Loucy (cell line): Measurements from ENCODE around the gene UGT8.

ENCODE experiments used
- H2AFZ ChIP-seq: fragments of 200-600 bp; sonication (generic); 2 replicates; pipeline ENCODE4 v1.6.0; 2016; ENCODE audit warnings: antibody characterized with exemption, mild to moderate bottlenecking, low read length, moderate library complexity
- H3F3A ChIP-seq: fragments of 200-600 bp; 2 replicates; pipeline ENCODE4 v1.6.0; 2016; ENCODE audit warnings: antibody characterized with exemption, low read depth, mild to moderate bottlenecking
- H3K27me3 ChIP-seq: fragments of 200-600 bp; sonication (generic); 2 replicates; pipeline ENCODE4 v1.6.1; 2014; ENCODE audit warnings: low read length, mild to moderate bottlenecking; ENCODE audit not compliant: insufficient read depth, poor library complexity, severe bottlenecking
- H3K36me3 ChIP-seq: fragments of 200-600 bp; sonication (generic); 2 replicates; pipeline ENCODE4 v1.6.1; 2016; ENCODE audit warnings: low read length; ENCODE audit not compliant: insufficient read depth
- H3K4me1 ChIP-seq: fragments of 200-600 bp; sonication (generic); 2 replicates; pipeline ENCODE4 v1.5.1; 2014; ENCODE audit warnings: low read length, mild to moderate bottlenecking; ENCODE audit not compliant: insufficient read depth, poor library complexity, severe bottlenecking
- H3K4me2 ChIP-seq: fragments of 200-600 bp; sonication (generic); 2 replicates; pipeline ENCODE4 v1.6.0; 2014; ENCODE audit warnings: antibody characterized with exemption, low read length, low read depth, mild to moderate bottlenecking; ENCODE audit not compliant: poor library complexity, severe bottlenecking
- H3K4me3 ChIP-seq: fragments of 200-600 bp; sonication (generic); 2 replicates; pipeline ENCODE4 v1.5.1; 2014; ENCODE audit warnings: low read length, mild to moderate bottlenecking, mixed read lengths; ENCODE audit not compliant: poor library complexity, severe bottlenecking
- H3K79me2 ChIP-seq: fragments of 200-600 bp; sonication (generic); 2 replicates; pipeline ENCODE4 v1.6.1; 2014; ENCODE audit warnings: low read length; ENCODE audit not compliant: insufficient read depth
- H3K9ac ChIP-seq: fragments of 200-600 bp; sonication (generic); 2 replicates; pipeline ENCODE4 v1.6.0; 2014; ENCODE audit warnings: mild to moderate bottlenecking, low read depth, low read length, moderate library complexity; ENCODE audit not compliant: poor library complexity, severe bottlenecking
- H3K9me2 ChIP-seq: fragments of 200-600 bp; sonication (generic); replicated peaks from 2 replicates; pipeline ENCODE4 v1.6.1; 2016; ENCODE audit warnings: low read depth, low read length, mixed read lengths
- H3K9me3 ChIP-seq: fragments of 200-600 bp; sonication (generic); 2 replicates; pipeline ENCODE4 v1.6.1; 2014; ENCODE audit warnings: mild to moderate bottlenecking, antibody characterized with exemption, low read length, low read depth; ENCODE audit not compliant: insufficient read depth
- H4K20me1 ChIP-seq: fragments of 200-600 bp; sonication (generic); 2 replicates; pipeline ENCODE4 v1.6.0; 2014; ENCODE audit warnings: antibody characterized with exemption, low read length, mild to moderate bottlenecking; ENCODE audit not compliant: insufficient read depth, poor library complexity, severe bottlenecking
- CTCF ChIP-seq: fragments of 200-600 bp; sonication (generic); conservative IDR thresholded peaks from 2 replicates; pipeline ENCODE4 v1.5.1; 2014; ENCODE audit warnings: mild to moderate bottlenecking, antibody characterized with exemption, low read length
- EZH2phosphoT487 ChIP-seq: fragments of 200-600 bp; IDR thresholded peaks from 2 replicates; pipeline ENCODE4 v1.6.1; 2018; ENCODE audit warnings: antibody characterized with exemption, mild to moderate bottlenecking, moderate library complexity, borderline replicate concordance

The UGT8 gene

GRCh38 chr4:114600672-114601071 lies 2.1 kb downstream of the UGT8 start:
- no peak overlapping the region for H3K4me2 ChIP-seq

GRCh38 chr4:114601304-114602052 lies 2.9 kb downstream of the UGT8 start:
- no peaks in the 10 kb centered on the region for H3F3A ChIP-seq
- H3K9me2 ChIP-seq: no peaks in the 10 kb centered on the region
- H4K20me1 ChIP-seq: no peaks in the 10 kb centered on the region
- TF ChIP-seq CTCF (no peak), EZH2phosphoT487 (no peak)
- no peak overlapping the region for H2AFZ ChIP-seq
- no peaks in the 10 kb centered on the region for H3K9me3 ChIP-seq
- no peaks in the 10 kb centered on the region for H3K36me3 ChIP-seq
- no peak overlapping the region for H3K4me2 ChIP-seq
- no peaks in the 10 kb centered on the region for H3K4me1 ChIP-seq
- no peaks in the 10 kb centered on the region for H3K27me3 ChIP-seq
- no peaks in the 10 kb centered on the region for H3K79me2 ChIP-seq
- no peak overlapping the region for H3K4me3 ChIP-seq
- H3K9ac ChIP-seq: no peak overlapping the region

More at GRCh38 chr4:114600672-114601071, 2.1 kb downstream of the UGT8 start:
- Histone ChIP-seq H3F3A (no peaks in the 10 kb centered on the region), H3K79me2 (no peaks in the 10 kb centered on the region), H3K27me3 (no peaks in the 10 kb centered on the region), H3K9me3 (no peaks in the 10 kb centered on the region), H3K36me3 (no peaks in the 10 kb centered on the region), H4K20me1 (no peaks in the 10 kb centered on the region), H3K9me2 (no peaks in the 10 kb centered on the region), H2AFZ (no peak overlapping the region), H3K9ac (no peak overlapping the region), H3K4me1 (no peaks in the 10 kb centered on the region), H3K4me3 (no peak overlapping the region)
- TF ChIP-seq EZH2phosphoT487: no peak
- TF ChIP-seq CTCF: no peak

GRCh38 chr4:114603497-114603896 lies 4.9 kb downstream of the UGT8 start:
- no peak overlapping the region for H2AFZ ChIP-seq
- no peaks in the 10 kb centered on the region for H4K20me1 ChIP-seq
- H3K27me3 ChIP-seq: no peaks in the 10 kb centered on the region
- H3K9me2 ChIP-seq: no peaks in the 10 kb centered on the region
- H3K36me3 ChIP-seq: no peaks in the 10 kb centered on the region
- H3K9me3 ChIP-seq: no peaks in the 10 kb centered on the region
- H3K4me2 ChIP-seq: no peak overlapping the region
- H3K4me1 ChIP-seq: no peaks in the 10 kb centered on the region
- H3F3A ChIP-seq: no peaks in the 10 kb centered on the region
- no peaks in the 10 kb centered on the region for H3K79me2 ChIP-seq
- no peak overlapping the region for H3K9ac ChIP-seq
- H3K4me3 ChIP-seq: no peak overlapping the region
- TF ChIP-seq CTCF (no peak), EZH2phosphoT487 (no peak)
